ENCODE data around the gene NTN5.

The NTN5 gene

GRCh38 chr19:48616041-48616436 is 56.8 kb downstream of the NTN5 start:
- no peak for DNase-seq (ENCODE audit: low spot score)

GRCh38 chr19:48615231-48616040 is 57.4 kb downstream of the NTN5 start:
- FAIRE-seq, result no peak

More at GRCh38 chr19:48616041-48616436, 56.8 kb downstream of the NTN5 start:
- no peak for FAIRE-seq

GRCh38 chr19:48614436-48615230 is 58.2 kb downstream of the NTN5 start, which contains the start of gene FAM83E:
FAM83E (minus strand) TSS chr19:48615076; CDS start chr19:48613372, 1,704 bp downstream.
- DNase-seq (ENCODE audit: low spot score) (no peak), FAIRE-seq (no peak)

More at GRCh38 chr19:48615231-48616040, 57.4 kb downstream of the NTN5 start:
- DNase-seq (ENCODE audit: low spot score), result no peak

GRCh38 chr19:48613852-48614435 is 58.9 kb downstream of the NTN5 start:
- DNase-seq (ENCODE audit: low spot score) (no peak), FAIRE-seq (no peak)

- no peak for FAIRE-seq
- DNase-seq (ENCODE audit: low spot score), result no peak
These were observed 59.6 kb downstream of the NTN5 start for GRCh38 chr19:48613024-48613851.

GRCh38 chr19:48611872-48612271 is 60.9 kb downstream of the NTN5 start:
- DNase-seq (ENCODE audit: low spot score) (no peak), FAIRE-seq (no peak)

Measured in urothelium cell line (cell line).